H9 (cell line): ENCODE results near the gene EIF4G2. TPM values are rescaled to one million over a fixed set of nuclear protein-coding genes. Genes with fewer than 3 reads are reported as not detected.
A peak's percentile ranks its signal among the peaks of the same experiment; 100 is the strongest.

Experiments used
- DNase-seq: peaks from one replicate; pipeline ENCODE4 v3.0.0-alpha.2; 2017
- H2AFZ ChIP-seq: one replicate; pipeline ENCODE4 v1.6.1; 2013; ENCODE audit warnings: mild to moderate bottlenecking, low read length, control low read depth, moderate library complexity
- H2AK5ac ChIP-seq: 2 replicates; pipeline ENCODE4 v1.6.1; 2013; ENCODE audit warnings: low read length, control low read depth, mixed read lengths; ENCODE audit not compliant: insufficient read length
- H2BK120ac ChIP-seq: one replicate; pipeline ENCODE4 v1.6.1; 2013; ENCODE audit warnings: low read depth, mild to moderate bottlenecking, low read length, control low read depth, inconsistent platforms; ENCODE audit not compliant: poor library complexity, severe bottlenecking
- H2BK12ac ChIP-seq: 2 replicates; pipeline ENCODE4 v1.6.1; 2013; ENCODE audit warnings: low read length, control low read depth, mixed read lengths, low read depth; ENCODE audit not compliant: insufficient read length
- H2BK15ac ChIP-seq: 2 replicates; pipeline ENCODE4 v1.6.1; 2013; ENCODE audit warnings: low read depth, low read length, control low read depth
- H2BK20ac ChIP-seq: one replicate; pipeline ENCODE4 v1.6.1; 2013; ENCODE audit warnings: low read depth, mild to moderate bottlenecking, low read length, control low read depth, inconsistent platforms; ENCODE audit not compliant: poor library complexity, severe bottlenecking
- H2BK5ac ChIP-seq: 2 replicates; pipeline ENCODE4 v1.6.1; 2013; ENCODE audit warnings: low read length, control low read depth, mixed read lengths; ENCODE audit not compliant: insufficient read length
- H3K14ac ChIP-seq: 2 replicates; pipeline ENCODE4 v1.6.1; 2013; ENCODE audit warnings: low read length, control low read depth; ENCODE audit not compliant: insufficient read depth
- H3K18ac ChIP-seq: 2 replicates; pipeline ENCODE4 v1.6.1; 2013; ENCODE audit warnings: low read depth, mild to moderate bottlenecking, mixed read lengths, low read length, control low read depth; ENCODE audit not compliant: insufficient read length
- H3K23ac ChIP-seq: 2 replicates; pipeline ENCODE4 v1.6.1; 2013; ENCODE audit warnings: low read length, control low read depth, mixed read lengths, low read depth; ENCODE audit not compliant: insufficient read length
- H3K23me2 ChIP-seq: 2 replicates; pipeline ENCODE4 v1.6.1; 2013; ENCODE audit warnings: low read depth, mild to moderate bottlenecking, mixed read lengths, low read length, control low read depth; ENCODE audit not compliant: insufficient read length, poor library complexity, severe bottlenecking
- H3K27ac ChIP-seq: 2 replicates; pipeline ENCODE4 v1.5.1; 2013; ENCODE audit warnings: low read length, control low read depth, mixed read lengths, low read depth; ENCODE audit not compliant: insufficient read length
- H3K27me3 ChIP-seq: 2 replicates; pipeline ENCODE4 v1.6.1; 2013; ENCODE audit warnings: low read length, control low read depth, inconsistent platforms; ENCODE audit not compliant: insufficient read depth
- H3K4ac ChIP-seq: 2 replicates; pipeline ENCODE4 v1.6.1; 2013; ENCODE audit warnings: low read depth, mild to moderate bottlenecking, control low read depth, inconsistent platforms, low read length, moderate library complexity
- H3K4me1 ChIP-seq: 2 replicates; pipeline ENCODE4 v1.6.1; 2013; ENCODE audit warnings: low read length, control low read depth, inconsistent platforms; ENCODE audit not compliant: insufficient read depth
- H3K4me2 ChIP-seq: 2 replicates; pipeline ENCODE4 v1.6.1; 2013; ENCODE audit warnings: low read length, control low read depth, mixed read lengths; ENCODE audit not compliant: insufficient read length, insufficient read depth
- H3K56ac ChIP-seq: 2 replicates; pipeline ENCODE4 v1.6.1; 2013; ENCODE audit warnings: low read depth, mild to moderate bottlenecking, mixed read lengths, low read length, control low read depth; ENCODE audit not compliant: insufficient read length
- H3K79me1 ChIP-seq: 2 replicates; pipeline ENCODE4 v1.6.1; 2013; ENCODE audit warnings: low read depth, mild to moderate bottlenecking, moderate library complexity, low read length, control low read depth, inconsistent platforms; ENCODE audit not compliant: insufficient read depth, poor library complexity, severe bottlenecking
- H3K79me2 ChIP-seq: 2 replicates; pipeline ENCODE4 v1.6.1; 2013; ENCODE audit warnings: low read length, control low read depth, inconsistent platforms; ENCODE audit not compliant: insufficient read depth
- H3K9ac ChIP-seq: 2 replicates; pipeline ENCODE4 v1.6.1; 2013; ENCODE audit warnings: low read length, control low read depth, mixed read lengths; ENCODE audit not compliant: insufficient read length; ENCODE audit errors: extremely low read depth
- H3K9me3 ChIP-seq: one replicate; pipeline ENCODE4 v1.6.1; 2013; ENCODE audit warnings: low read depth, low read length, inconsistent platforms; ENCODE audit not compliant: control insufficient read depth
- H3T11ph ChIP-seq: one replicate; pipeline ENCODE4 v1.6.1; 2013; ENCODE audit warnings: mild to moderate bottlenecking, low read length, control low read depth, inconsistent platforms
- H4K20me1 ChIP-seq: one replicate; pipeline ENCODE4 v1.6.1; 2013; ENCODE audit not compliant: control insufficient read depth, insufficient read length, insufficient read depth
- H4K5ac ChIP-seq: 2 replicates; pipeline ENCODE4 v1.6.1; 2013; ENCODE audit warnings: low read depth, mild to moderate bottlenecking, mixed read lengths, low read length, control low read depth; ENCODE audit not compliant: insufficient read length
- H4K8ac ChIP-seq: replicated peaks from 2 replicates; pipeline ENCODE4 v1.6.1; 2013; ENCODE audit warnings: low read length, control low read depth, mixed read lengths, low read depth; ENCODE audit not compliant: insufficient read length
- H4K91ac ChIP-seq: 2 replicates; pipeline ENCODE4 v1.6.1; 2013; ENCODE audit warnings: low read depth, mild to moderate bottlenecking, moderate library complexity, mixed read lengths, low read length, control low read depth; ENCODE audit not compliant: insufficient read length
- H3K27ac Mint-ChIP-seq, 3 experiments: 2 replicates in 2 of 3; 3 replicates in 1 of 3; pipeline ENCODE4 v1.8.0; 2020 to 2021; ENCODE audit warnings: mixed read lengths in 3 of 3, mild to moderate bottlenecking in 1 of 3, moderate library complexity in 1 of 3
- H3K27me3 Mint-ChIP-seq: 2 replicates; pipeline ENCODE4 v1.8.0; 2021; ENCODE audit warnings: low read depth, mild to moderate bottlenecking, moderate library complexity, mixed read lengths
- H3K36me3 Mint-ChIP-seq, 3 experiments: 2 replicates in 2 of 3; 3 replicates in 1 of 3; pipeline ENCODE4 v1.8.0; 2020 to 2021; ENCODE audit warnings: low read depth in 3 of 3, mixed read lengths in 3 of 3; ENCODE audit not compliant: insufficient read depth in 1 of 3
- H3K4me1 Mint-ChIP-seq, 2 experiments: 2 replicates each; pipeline ENCODE4 v1.8.0; 2020; ENCODE audit warnings: mixed read lengths in 2 of 2
- H3K4me3 Mint-ChIP-seq, 2 experiments: 2 replicates in 1 of 2; 3 replicates in 1 of 2; pipeline ENCODE4 v1.8.0; 2020 to 2021; ENCODE audit warnings: mild to moderate bottlenecking in 2 of 2, mixed read lengths in 2 of 2, moderate library complexity in 1 of 2
- H3K9me3 Mint-ChIP-seq, 2 experiments: 2 replicates in 1 of 2; 3 replicates in 1 of 2; pipeline ENCODE4 v1.8.0; 2020; ENCODE audit warnings: mild to moderate bottlenecking in 2 of 2, mixed read lengths in 2 of 2, moderate library complexity in 1 of 2
- CTCF ChIP-seq: fragments of 200-600 bp; sonication (generic); conservative IDR thresholded peaks from 3 replicates; pipeline ENCODE4 v1.8.0; 2021; ENCODE audit warnings: antibody characterized with exemption, mild to moderate bottlenecking
- WGBS: extraction: QIAGEN DNeasy Blood & Tissue Kit; methylation state at CpG from one replicate; pipeline ENCODE4 v1.1.7; 2013; ENCODE audit warnings: missing lambda C conversion rate, low lambda C conversion rate, mixed read lengths; ENCODE audit not compliant: insufficient read length; ENCODE audit errors: extremely low coverage; 5-methylcytosine and 5-hydroxymethylcytosine counted together
- total RNA-seq: library from RNA; stranded (reverse); gene quantifications from 2 replicates; pipeline ENCODE4 v1.2.1, GENCODE V29; 2021

Gene EIF4G2
- total RNA-seq, 1 experiment from 2014 or later: 1,013 TPM

DNA sequence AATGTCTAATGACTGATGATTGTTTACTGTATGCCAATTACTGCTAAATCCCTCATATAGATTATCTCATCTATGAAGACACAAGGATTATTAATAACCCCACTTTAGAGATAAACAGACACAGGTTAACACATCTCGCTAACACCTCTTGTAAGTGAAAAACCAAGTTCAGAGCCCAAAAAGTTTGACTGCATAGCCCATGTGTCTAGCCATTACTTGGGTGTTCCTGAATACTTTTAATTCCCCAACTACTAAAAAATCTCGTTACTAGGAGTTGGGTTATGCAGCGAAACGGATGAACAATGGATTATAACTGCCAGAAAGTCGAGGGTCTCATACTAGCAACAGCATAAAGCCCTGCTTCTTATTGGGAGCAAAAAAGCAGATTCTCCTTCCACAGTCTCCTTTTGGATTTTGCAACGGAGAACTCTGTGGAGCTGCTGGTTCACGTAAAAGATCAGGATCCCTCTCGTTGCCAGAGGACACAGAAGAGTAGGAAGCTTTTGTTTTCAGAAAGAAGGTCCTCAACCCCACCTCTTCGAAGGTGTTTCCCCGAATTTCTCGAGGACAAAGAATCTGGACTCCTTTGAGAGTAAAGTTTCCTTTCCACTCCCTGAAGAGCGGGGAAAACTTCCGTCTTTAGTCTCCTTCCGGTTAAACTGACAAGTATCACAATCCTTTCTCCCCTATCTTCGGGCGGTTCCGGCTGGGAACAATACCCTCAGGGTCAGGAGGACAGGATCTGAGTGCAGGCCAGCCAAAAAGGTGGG, 48.1 kb upstream of the EIF4G2 start:
- no peak overlapping the region for H2BK120ac ChIP-seq
- no peaks in the 10 kb centered on the region for H3K4me1 ChIP-seq
- H3K18ac ChIP-seq: peak overlapping the region; percentile 56
- no peak overlapping the region for H2AK5ac ChIP-seq
- H3K56ac ChIP-seq: peak overlapping the region; percentile 23
- no peaks in the 10 kb centered on the region for H3K79me1 ChIP-seq
- H2BK5ac ChIP-seq: no peak overlapping the region
- no peaks in the 10 kb centered on the region for H3K27me3 Mint-ChIP-seq
- no peak overlapping the region for H2AFZ ChIP-seq
- H3K36me3 Mint-ChIP-seq: peaks cover 25 to 43% (median 39%) of the 10 kb centered on the region in 3 experiments
- H3K4me3 Mint-ChIP-seq: peak overlapping the region; percentile 100
- peak overlapping the region; percentile 95 for H3K4me2 ChIP-seq
- H3K14ac ChIP-seq: peak overlapping the region; percentile 84; the same call in 1 of the 2 replicates
- no CpG with 5 or more reads among the region's 17 CpGs for WGBS
- no peak overlapping the region for H2BK12ac ChIP-seq
- H3K79me2 ChIP-seq: peaks cover 5% of the 10 kb centered on the region; the same call in 1 of the 2 replicates
- no peak for TF ChIP-seq CTCF
- H3K4ac ChIP-seq: no peak overlapping the region
- H3K9ac ChIP-seq: peak overlapping the region; percentile 92
- no peak for DNase-seq
- peak overlapping the region; percentile 100 for H3K27ac Mint-ChIP-seq
- H3K9me3 ChIP-seq: no peaks in the 10 kb centered on the region
- H4K91ac ChIP-seq: no peak overlapping the region
- peaks cover 24% of the 10 kb centered on the region in 2 experiments for H3K4me1 Mint-ChIP-seq
- H2BK15ac ChIP-seq: no peak overlapping the region
- no peak overlapping the region for H4K5ac ChIP-seq
- peaks cover 0 to 2% of the 10 kb centered on the region in 2 experiments; a peak in 1 of 5 replicates for H3K9me3 Mint-ChIP-seq
- H4K20me1 ChIP-seq: no peaks in the 10 kb centered on the region
- no peak overlapping the region for H3K23ac ChIP-seq
- no peak overlapping the region for H4K8ac ChIP-seq
- H3K27me3 ChIP-seq: no peaks in the 10 kb centered on the region
- no peak overlapping the region for H3T11ph ChIP-seq
- peak overlapping the region; percentile 81 for H3K27ac ChIP-seq
- peaks cover 14% of the 10 kb centered on the region for H3K23me2 ChIP-seq
- no peak overlapping the region for H2BK20ac ChIP-seq
